Nephron (organoid): Measurements from ENCODE around the gene RNF150.
A peak's percentile ranks its signal among the peaks of the same experiment; 100 is the strongest.

Experiments used
- H3K27ac Mint-ChIP-seq, 3 experiments: 2 replicates each; pipeline ENCODE4 v1.8.0; 2020; ENCODE audit warnings: mixed read lengths in 3 of 3, mild to moderate bottlenecking in 2 of 3, moderate library complexity in 1 of 3
- H3K27me3 Mint-ChIP-seq: 2 replicates; pipeline ENCODE4 v1.8.0; 2021; ENCODE audit warnings: low read depth, mild to moderate bottlenecking, moderate library complexity, mixed read lengths
- H3K36me3 Mint-ChIP-seq: 2 replicates; pipeline ENCODE4 v1.8.0; 2020; ENCODE audit warnings: low read depth, mixed read lengths
- H3K4me1 Mint-ChIP-seq: 2 replicates; pipeline ENCODE4 v1.8.0; 2020; ENCODE audit warnings: mixed read lengths
- H3K4me3 Mint-ChIP-seq, 3 experiments: 2 replicates each; pipeline ENCODE4 v1.8.0; 2020; ENCODE audit warnings: mild to moderate bottlenecking in 3 of 3, mixed read lengths in 3 of 3, moderate library complexity in 2 of 3
- H3K9me3 Mint-ChIP-seq: 2 replicates; pipeline ENCODE4 v1.8.0; 2020; ENCODE audit warnings: mixed read lengths
- CTCF ChIP-seq, 3 experiments: fragments of 200-600 bp; sonication (generic); IDR thresholded peaks; one replicate each; pipeline ENCODE4 v1.5.0; 2021; ENCODE audit warnings: antibody characterized with exemption in 3 of 3; ENCODE audit not compliant: unreplicated experiment in 3 of 3

Gene RNF150

GRCh38 chr4:141021397-141022110, 111.7 kb downstream of the RNF150 start:
- Mint-ChIP-seq H3K36me3 (no peaks in the 10 kb centered on the region), H3K27me3 (no peaks in the 10 kb centered on the region), H3K4me3 (peak overlapping the region in 1 of 3 experiments; percentile 13), H3K4me1 (peaks cover 60% of the 10 kb centered on the region), H3K9me3 (no peaks in the 10 kb centered on the region), H3K27ac (peak overlapping the region; percentile 84 to 98 (median 87))
- TF ChIP-seq CTCF (IDR thresholded peaks at IDR 0.05; ENCODE audit: unreplicated experiment in 3 of 3): no peak

- Mint-ChIP-seq H3K9me3 (no peaks in the 10 kb centered on the region), H3K4me3 (peak overlapping the region in 2 of 3 experiments; percentile 13 to 19), H3K27me3 (no peaks in the 10 kb centered on the region), H3K36me3 (no peaks in the 10 kb centered on the region), H3K4me1 (peaks cover 52% of the 10 kb centered on the region), H3K27ac (peak overlapping the region; percentile 84 to 98 (median 87))
- TF ChIP-seq CTCF (IDR thresholded peaks at IDR 0.05; ENCODE audit: unreplicated experiment in 3 of 3): no peak
Measured at GRCh38 chr4:141020801-141021261, 112.4 kb downstream of the RNF150 start.

- Mint-ChIP-seq H3K36me3 (no peaks in the 10 kb centered on the region), H3K27me3 (no peaks in the 10 kb centered on the region), H3K4me3 (no peak overlapping the region), H3K9me3 (no peaks in the 10 kb centered on the region), H3K4me1 (peaks cover 46% of the 10 kb centered on the region), H3K27ac (peak overlapping the region in 2 of 3 experiments; percentile 58 to 98)
- no peak for TF ChIP-seq CTCF (IDR thresholded peaks at IDR 0.05; ENCODE audit: unreplicated experiment in 3 of 3)
Measured at GRCh38 chr4:141019768-141020167, 113.5 kb downstream of the RNF150 start.

GRCh38 chr4:141016117-141016798, 117.0 kb downstream of the RNF150 start:
- H3K27me3 Mint-ChIP-seq: no peaks in the 10 kb centered on the region
- peaks cover 41% of the 10 kb centered on the region for H3K4me1 Mint-ChIP-seq
- no peak overlapping the region for H3K4me3 Mint-ChIP-seq
- no peak overlapping the region for H3K27ac Mint-ChIP-seq
- H3K36me3 Mint-ChIP-seq: no peaks in the 10 kb centered on the region
- no peak for TF ChIP-seq CTCF (IDR thresholded peaks at IDR 0.05; ENCODE audit: unreplicated experiment in 3 of 3)
- no peaks in the 10 kb centered on the region for H3K9me3 Mint-ChIP-seq

- peaks cover 25% of the 10 kb centered on the region for H3K4me1 Mint-ChIP-seq
- H3K36me3 Mint-ChIP-seq: peaks cover 9% of the 10 kb centered on the region
- H3K4me3 Mint-ChIP-seq: no peak overlapping the region
- peak overlapping the region in 2 of 3 experiments; percentile 1 to 3 for H3K27ac Mint-ChIP-seq
- no peaks in the 10 kb centered on the region for H3K27me3 Mint-ChIP-seq
- TF ChIP-seq CTCF (IDR thresholded peaks at IDR 0.05; ENCODE audit: unreplicated experiment in 3 of 3): no peak
- peaks cover 6% of the 10 kb centered on the region for H3K9me3 Mint-ChIP-seq
Measured at GRCh38 chr4:141013899-141014298, 119.4 kb downstream of the RNF150 start.
